Caco-2 (cell line): ENCODE measurements around the gene EIF4G2. TPM values are rescaled to one million over a fixed set of nuclear protein-coding genes. Genes with fewer than 3 reads are reported as not detected.

ENCODE experiments used
- BruUV-seq: library from RNA; stranded (reverse); fragments of 400-500 nt; replicated peaks from 2 replicates; lab custom pipeline; 2021; lab: Mats Ljungman, UMichigan
- CTCF ChIA-PET: fragments of 300-600 bp; sonication (Branson Sonifier 250); formaldehyde crosslinking; loops from one replicate; lab custom pipeline; 2022; ENCODE audit warnings: antibody characterized with exemption; lab: Charles Lee
- POLR2A ChIA-PET: fragments of 300-600 bp; sonication (Branson Sonifier 250); formaldehyde crosslinking; loops from one replicate; lab custom pipeline; 2022; ENCODE audit warnings: antibody characterized with exemption; lab: Charles Lee
- DNase-seq, 2 experiments: peaks; one replicate each; pipeline versions ENCODE4 v3.0.0 to v3.0.0-alpha.2; 2020 to 2022
- H3K27me3 ChIP-seq: replicated peaks from 2 replicates; pipeline ENCODE4 v1.6.0; 2011; ENCODE audit warnings: low read length; ENCODE audit not compliant: control insufficient read depth, insufficient read depth
- H3K36me3 ChIP-seq: 2 replicates; pipeline ENCODE4 v1.5.1; 2011; ENCODE audit warnings: low read length; ENCODE audit not compliant: control insufficient read depth, insufficient read depth
- H3K4me1 ChIP-seq: fragments of 250-450 bp; sonication (Bioruptor Pico); 2 replicates; pipeline ENCODE4 v1.5.1; 2020; ENCODE audit warnings: mild to moderate bottlenecking
- H3K4me3 ChIP-seq: 2 replicates; pipeline ENCODE4 v1.5.1; 2011; ENCODE audit warnings: low read depth, mild to moderate bottlenecking, control low read depth, low read length
- H3K9me3 ChIP-seq: fragments of 250-450 bp; sonication (Bioruptor Pico); 2 replicates; pipeline ENCODE4 v1.5.1; 2020; ENCODE audit warnings: mild to moderate bottlenecking, moderate library complexity
- H3K27ac Mint-ChIP-seq: one replicate; pipeline ENCODE4 v1.8.0; 2022; ENCODE audit warnings: mixed read lengths; ENCODE audit not compliant: unreplicated experiment
- H3K27me3 Mint-ChIP-seq: one replicate; pipeline ENCODE4 v1.8.0; 2022; ENCODE audit warnings: mixed read lengths; ENCODE audit not compliant: insufficient read depth, unreplicated experiment
- H3K36me3 Mint-ChIP-seq: one replicate; pipeline ENCODE4 v1.8.0; 2022; ENCODE audit warnings: mild to moderate bottlenecking, mixed read lengths; ENCODE audit not compliant: insufficient read depth, unreplicated experiment
- H3K4me1 Mint-ChIP-seq: one replicate; pipeline ENCODE4 v1.8.0; 2022; ENCODE audit warnings: low read depth, mixed read lengths; ENCODE audit not compliant: unreplicated experiment
- H3K4me3 Mint-ChIP-seq: one replicate; pipeline ENCODE4 v1.8.0; 2022; ENCODE audit warnings: mild to moderate bottlenecking, moderate library complexity, mixed read lengths; ENCODE audit not compliant: unreplicated experiment
- H3K9me3 Mint-ChIP-seq: one replicate; pipeline ENCODE4 v1.8.0; 2022; ENCODE audit warnings: mixed read lengths; ENCODE audit not compliant: unreplicated experiment
- intact Hi-C: fragments of 100-400 bp; cut with micrococcal nuclease; formaldehyde crosslinking; loops from one replicate; pipeline ENCODE4 v1.10.0; 2022; ENCODE audit not compliant: unreplicated experiment
- total RNA-seq: library from RNA; stranded (reverse); gene quantifications from 2 replicates; pipeline ENCODE4 v1.2.3, GENCODE V29; 2022
- TF ChIP-seq, protein P1 (sequence below), 2 experiments: fragments of 200-600 bp in 1 of 2; IDR thresholded peaks; 1 replicate in 1 of 2; 2 replicates in 1 of 2; pipeline versions ENCODE4 v1.5.1 to v1.8.0; 2011 to 2022; ENCODE audit warnings: antibody characterized with exemption in 1 of 2, control low read depth in 1 of 2, inconsistent platforms in 1 of 2, low read depth in 1 of 2, low read length in 1 of 2, mild to moderate bottlenecking in 1 of 2, moderate library complexity in 1 of 2; ENCODE audit not compliant: insufficient read depth in 1 of 2, severe bottlenecking in 1 of 2, unreplicated experiment in 1 of 2

Gene EIF4G2
- total RNA-seq, 1 experiment from 2014 or later, result 1,287 TPM

DNA sequence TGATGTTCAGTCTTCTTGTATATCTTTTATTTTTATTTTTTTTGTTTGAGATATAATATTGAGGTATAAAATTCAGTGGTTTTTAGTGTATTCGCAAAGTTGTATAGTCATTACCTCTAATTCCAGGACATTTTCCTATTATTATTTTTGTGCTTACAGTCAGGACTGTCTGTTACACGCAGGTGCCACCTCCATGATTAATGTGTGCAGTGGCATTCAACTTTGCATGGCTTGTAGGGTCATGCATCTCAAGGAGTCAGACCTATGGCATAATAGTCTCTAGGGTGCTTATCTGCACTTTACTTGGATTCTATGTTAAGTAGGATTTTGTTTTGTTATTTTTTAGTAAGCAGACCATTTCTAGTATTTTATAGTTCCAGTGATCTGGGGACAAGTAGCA lies 56.7 kb downstream of the EIF4G2 start:
- TF ChIP-seq, protein P1, sequence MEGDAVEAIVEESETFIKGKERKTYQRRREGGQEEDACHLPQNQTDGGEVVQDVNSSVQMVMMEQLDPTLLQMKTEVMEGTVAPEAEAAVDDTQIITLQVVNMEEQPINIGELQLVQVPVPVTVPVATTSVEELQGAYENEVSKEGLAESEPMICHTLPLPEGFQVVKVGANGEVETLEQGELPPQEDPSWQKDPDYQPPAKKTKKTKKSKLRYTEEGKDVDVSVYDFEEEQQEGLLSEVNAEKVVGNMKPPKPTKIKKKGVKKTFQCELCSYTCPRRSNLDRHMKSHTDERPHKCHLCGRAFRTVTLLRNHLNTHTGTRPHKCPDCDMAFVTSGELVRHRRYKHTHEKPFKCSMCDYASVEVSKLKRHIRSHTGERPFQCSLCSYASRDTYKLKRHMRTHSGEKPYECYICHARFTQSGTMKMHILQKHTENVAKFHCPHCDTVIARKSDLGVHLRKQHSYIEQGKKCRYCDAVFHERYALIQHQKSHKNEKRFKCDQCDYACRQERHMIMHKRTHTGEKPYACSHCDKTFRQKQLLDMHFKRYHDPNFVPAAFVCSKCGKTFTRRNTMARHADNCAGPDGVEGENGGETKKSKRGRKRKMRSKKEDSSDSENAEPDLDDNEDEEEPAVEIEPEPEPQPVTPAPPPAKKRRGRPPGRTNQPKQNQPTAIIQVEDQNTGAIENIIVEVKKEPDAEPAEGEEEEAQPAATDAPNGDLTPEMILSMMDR (IDR thresholded peaks at IDR 0.05; ENCODE audit: insufficient read depth in 1 of 2, low read depth in 1 of 2, low read length in 1 of 2, severe bottlenecking in 1 of 2, unreplicated experiment in 1 of 2), result no peak
- Histone ChIP-seq H3K4me1 (peaks cover 13% of the 10 kb centered on the region; the same call in 1 of the 2 replicates), H3K27me3 (no peaks in the 10 kb centered on the region), H3K36me3 (no peaks in the 10 kb centered on the region; the same call in 1 of the 2 replicates), H3K9me3 (no peaks in the 10 kb centered on the region), H3K4me3 (peak overlapping the region; percentile 70)
- ChIA-PET POLR2A (interaction anchor here (1.1 kb wide), 1 partner anchor 298 kb away, joined by 3 read pairs; no protein-coding TSS in a partner anchor), CTCF (no interaction called here)
- BruUV-seq, result TSS peak; percentile 43
- Mint-ChIP-seq H3K9me3 (no peaks in the 10 kb centered on the region), H3K4me3 (peak overlapping the region; percentile 91), H3K27me3 (no peaks in the 10 kb centered on the region), H3K27ac (peak overlapping the region; percentile 90), H3K36me3 (peaks cover 23% of the 10 kb centered on the region), H3K4me1 (peaks cover 6% of the 10 kb centered on the region)
- DNase-seq, result no peak
- intact Hi-C loops, result loop anchor here (1.0 to 5.0 kb wide), 3 partner anchors 40 to 450 kb away; partner anchors contain the start of gene EIF4G2

GRCh38 chr11:10751581-10751940 lies 57.2 kb downstream of the EIF4G2 start:
- no peaks in the 10 kb centered on the region for H3K27me3 Mint-ChIP-seq
- POLR2A ChIA-PET, result interaction anchor here (0.6 to 1.2 kb wide), 11 partner anchors 12 to 448 kb away, joined by 3 to 30 read pairs (median 3); partner anchors contain the start of genes EIF4G2, RNF141 and ZBED5
- peaks cover 23% of the 10 kb centered on the region for H3K36me3 Mint-ChIP-seq
- Histone ChIP-seq H3K36me3 (no peaks in the 10 kb centered on the region; the same call in 1 of the 2 replicates), H3K4me1 (peaks cover 13% of the 10 kb centered on the region; the same call in 1 of the 2 replicates), H3K27me3 (no peaks in the 10 kb centered on the region), H3K4me3 (peak overlapping the region; percentile 70), H3K9me3 (no peaks in the 10 kb centered on the region)
- H3K9me3 Mint-ChIP-seq, result no peaks in the 10 kb centered on the region
- peak overlapping the region; percentile 91 for H3K4me3 Mint-ChIP-seq
- intact Hi-C loops, result loop anchor here (5.0 kb wide), 2 partner anchors 56 to 449 kb away; partner anchors contain the start of gene EIF4G2
- no peak for DNase-seq
- BruUV-seq, result no TSS peak
- H3K4me1 Mint-ChIP-seq, result peaks cover 6% of the 10 kb centered on the region
- CTCF ChIA-PET, result interaction anchor here (0.6 to 1.1 kb wide), 5 partner anchors 19 to 346 kb away, joined by 3 to 9 read pairs (median 5); partner anchors contain the start of gene RNF141
- H3K27ac Mint-ChIP-seq, result peak overlapping the region; percentile 90
- TF ChIP-seq, protein P1 (IDR thresholded peaks at IDR 0.05; ENCODE audit: insufficient read depth in 1 of 2, low read depth in 1 of 2, low read length in 1 of 2, severe bottlenecking in 1 of 2, unreplicated experiment in 1 of 2), result no peak

DNA sequence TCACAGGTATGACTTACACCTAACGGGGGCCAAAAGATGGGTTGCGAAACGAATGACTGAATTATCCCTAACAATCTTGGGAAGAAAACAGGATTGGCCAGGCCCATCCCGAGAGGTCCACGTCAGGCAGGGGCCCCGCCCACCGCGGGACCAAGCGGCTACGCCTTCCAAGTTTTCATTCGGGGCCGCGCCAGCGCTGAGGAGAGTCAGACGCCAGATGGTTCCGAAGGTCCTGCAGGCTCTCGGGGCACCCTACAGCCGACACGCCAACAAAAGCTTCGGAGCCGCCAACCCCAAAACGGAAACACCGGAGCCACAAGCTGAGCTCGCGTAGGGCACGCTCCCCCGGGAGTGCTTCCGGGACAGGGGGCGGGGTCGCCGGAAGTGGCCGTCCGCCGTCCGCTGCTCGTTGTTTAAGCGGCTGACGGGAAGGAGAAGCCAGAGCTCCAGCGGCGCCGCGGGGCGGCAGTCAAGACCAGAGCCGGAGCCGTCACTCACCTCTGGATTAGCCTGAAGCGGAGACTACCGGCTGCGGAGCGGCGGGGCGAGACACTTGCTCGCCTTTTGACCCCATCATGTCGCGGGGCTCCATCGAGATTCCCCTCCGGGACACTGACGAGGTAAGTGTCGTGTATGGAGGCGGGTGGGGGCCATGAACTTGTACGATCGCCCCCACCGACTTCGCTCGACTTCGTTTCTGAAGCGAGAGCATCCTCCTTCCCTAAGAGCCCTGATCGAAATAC lies 57.7 kb downstream of the EIF4G2 start, which contains the start of gene CTR9:
Gene CTR9, plus strand, starts transcription at position 409 of the 743 bp plus-strand sequence. Its CDS starts 167 bp downstream, at position 576.
- H3K27me3 Mint-ChIP-seq, result no peaks in the 10 kb centered on the region
- ChIA-PET POLR2A (interaction anchor here (0.6 to 1.2 kb wide), 13 partner anchors 9 to 447 kb away, joined by 3 to 30 read pairs (median 3); partner anchors contain the start of genes EIF4G2, RNF141 and ZBED5), CTCF (interaction anchor here (0.6 to 1.1 kb wide), 6 partner anchors 20 to 345 kb away, joined by 3 to 9 read pairs (median 4); partner anchors contain the start of gene RNF141)
- Histone ChIP-seq H3K36me3 (no peaks in the 10 kb centered on the region; the same call in 1 of the 2 replicates), H3K4me3 (peak within 1 kb of the TSS; percentile 70), H3K9me3 (no peaks in the 10 kb centered on the region), H3K27me3 (no peaks in the 10 kb centered on the region), H3K4me1 (peaks cover 13% of the 10 kb centered on the region; the same call in 1 of the 2 replicates)
- TF ChIP-seq, protein P1 (IDR thresholded peaks at IDR 0.05; ENCODE audit: insufficient read depth in 1 of 2, low read depth in 1 of 2, low read length in 1 of 2, severe bottlenecking in 1 of 2, unreplicated experiment in 1 of 2), result peak in 1 of 2 experiments; percentile 50
- no TSS peak for BruUV-seq
- H3K27ac Mint-ChIP-seq, result peak within 1 kb of the TSS; percentile 90
- intact Hi-C loops, result loop anchor here (5.0 kb wide), 2 partner anchors 56 to 449 kb away; partner anchors contain the start of gene EIF4G2
- peak within 1 kb of the TSS; percentile 91 for H3K4me3 Mint-ChIP-seq
- DNase-seq, result peak; percentile 96 to 97
- H3K36me3 Mint-ChIP-seq, result peaks cover 23% of the 10 kb centered on the region
- H3K4me1 Mint-ChIP-seq, result peaks cover 6% of the 10 kb centered on the region
- no peaks in the 10 kb centered on the region for H3K9me3 Mint-ChIP-seq
